ENCODE data around the gene LRCOL1. TPM values are rescaled to one million over a fixed set of nuclear protein-coding genes. Genes with fewer than 3 reads are reported as not detected.

Gene LRCOL1
- total RNA-seq, 1 experiment from 2014 or later = not detected

Small RNA genes lying within 50 kb of the gene (small RNA-seq; reads per million reads assigned to genes)
- 0 reads per million in 2 experiments for gene MIR6763

Other genes starting within 250 kb of the LRCOL1 start
- 4.1 and 5.5 TPM in 2 replicates for gene FBRSL1, start 120.4 kb downstream of the LRCOL1 start, total RNA-seq (2014; rRNA removed; shearing (Covaris generic))
- gene P2RX2, start 8.2 kb upstream of the LRCOL1 start, total RNA-seq (2014; rRNA removed; shearing (Covaris generic)) = not detected in 2 replicates
- gene POLE, start 76.8 kb upstream of the LRCOL1 start, total RNA-seq (2014; rRNA removed; shearing (Covaris generic)) = 13.2 and 23.2 TPM in 2 replicates
- 23.0 and 23.5 TPM in 2 replicates for gene PXMP2, start 77.0 kb upstream of the LRCOL1 start, total RNA-seq (2014; rRNA removed; shearing (Covaris generic))
- 46.6 and 54.9 TPM in 2 replicates for gene PGAM5, start 100.3 kb upstream of the LRCOL1 start, total RNA-seq (2014; rRNA removed; shearing (Covaris generic))
- gene ANKLE2, start 151.2 kb upstream of the LRCOL1 start, total RNA-seq (2014; rRNA removed; shearing (Covaris generic)) = 48.1 and 52.4 TPM in 2 replicates
- gene GOLGA3, start 218.3 kb upstream of the LRCOL1 start, total RNA-seq (2014; rRNA removed; shearing (Covaris generic)) = 37.7 and 44.4 TPM in 2 replicates